ENCODE results near the gene ARL15.
A peak's percentile ranks its signal among the peaks of the same experiment; 100 is the strongest.

ARL15 gene

GRCh38 chr5:54315736-54316528 is 5.6 kb upstream of the ARL15 start:
- no peak for DNase-seq (ENCODE audit: low read depth)

- DNase-seq (ENCODE audit: low read depth), result peak; percentile 42
Measured at GRCh38 chr5:54313311-54314270, 3.2 kb upstream of the ARL15 start.

GRCh38 chr5:54312499-54312898 is 2.1 kb upstream of the ARL15 start:
- DNase-seq (ENCODE audit: low read depth), result no peak

GRCh38 chr5:54311176-54311677 is 854 bp upstream of the ARL15 start:
- DNase-seq (ENCODE audit: low read depth), result peak; percentile 16

GRCh38 chr5:54309691-54310432 is 511 bp downstream of the ARL15 start:
- no peak for DNase-seq (ENCODE audit: low read depth)

GRCh38 chr5:54309276-54309675 is 1.1 kb downstream of the ARL15 start:
- DNase-seq (ENCODE audit: low read depth), result no peak

- DNase-seq (ENCODE audit: low read depth), result no peak
Measured at GRCh38 chr5:54307583-54307982, 2.8 kb downstream of the ARL15 start.

GRCh38 chr5:54306893-54307292 is 3.5 kb downstream of the ARL15 start:
- no peak for DNase-seq (ENCODE audit: low read depth)

GRCh38 chr5:54305737-54306136 is 4.6 kb downstream of the ARL15 start:
- no peak for DNase-seq (ENCODE audit: low read depth)

- DNase-seq (ENCODE audit: low read depth), result no peak
Measured at GRCh38 chr5:54304040-54304439, 6.3 kb downstream of the ARL15 start.

GRCh38 chr5:54302267-54302687 is 8.1 kb downstream of the ARL15 start:
- DNase-seq (ENCODE audit: low read depth), result peak; percentile 68

GRCh38 chr5:54301849-54302248 is 8.5 kb downstream of the ARL15 start:
- DNase-seq (ENCODE audit: low read depth), result no peak

- DNase-seq (ENCODE audit: low read depth), result no peak
Measured at GRCh38 chr5:54301220-54301619, 9.2 kb downstream of the ARL15 start.

- DNase-seq (ENCODE audit: low read depth), result no peak
Measured at GRCh38 chr5:54298947-54299346, 11.4 kb downstream of the ARL15 start.

GRCh38 chr5:54296386-54296785 is 14.0 kb downstream of the ARL15 start:
- DNase-seq (ENCODE audit: low read depth), result no peak

GRCh38 chr5:54295651-54296276 is 14.6 kb downstream of the ARL15 start:
- DNase-seq (ENCODE audit: low read depth), result no peak

GRCh38 chr5:54294097-54294667 is 16.2 kb downstream of the ARL15 start:
- no peak for DNase-seq (ENCODE audit: low read depth)

- no peak for DNase-seq (ENCODE audit: low read depth)
Measured at GRCh38 chr5:54292866-54293265, 17.5 kb downstream of the ARL15 start.

GRCh38 chr5:54291498-54291897 is 18.9 kb downstream of the ARL15 start:
- no peak for DNase-seq (ENCODE audit: low read depth)

GRCh38 chr5:54289769-54290168 is 20.6 kb downstream of the ARL15 start:
- no peak for DNase-seq (ENCODE audit: low read depth)

- DNase-seq (ENCODE audit: low read depth), result no peak
Measured at GRCh38 chr5:54288568-54289217, 21.7 kb downstream of the ARL15 start.
